Measurements from ENCODE around the gene IREB2. TPM values are rescaled to one million over a fixed set of nuclear protein-coding genes. Genes with fewer than 3 reads are reported as not detected.
"Not testable (repeated sequence)": the region's sequence is repeated elsewhere in the genome, so short reads cannot be mapped to it uniquely, and the experiment has no call there.

Gene IREB2
- total RNA-seq, 2 experiments from 2014 or later: 27.1 to 77.6 TPM

DNA sequence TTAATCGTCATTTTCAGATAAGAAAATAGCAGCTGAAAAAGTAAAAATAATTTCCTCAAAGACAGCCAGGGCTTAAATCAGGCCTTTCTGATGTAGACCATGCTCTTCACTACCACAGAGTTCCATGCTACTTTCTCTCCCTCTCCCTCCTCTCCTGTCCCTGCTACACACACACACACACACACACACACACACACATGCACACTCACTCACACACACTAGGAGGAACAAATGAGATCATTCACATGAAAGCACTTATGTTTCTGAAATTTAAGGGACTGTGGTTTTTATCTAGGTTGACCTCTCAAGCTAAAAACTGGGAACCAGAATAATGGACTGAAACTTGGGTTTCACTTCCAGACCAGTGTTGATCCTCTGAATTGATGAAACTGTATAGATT, 98.1 kb downstream of the IREB2 start:
- no peak for DNase-seq (ENCODE audit: low spot score)
- no peak overlapping the region for H3K4me2 ChIP-seq (ENCODE audit: low read length)
- no peak overlapping the region for H3K4me3 ChIP-seq (ENCODE audit: low read depth, low read length, poor library complexity, severe bottlenecking)
- peaks cover 5% of the 10 kb centered on the region for H3K4me1 ChIP-seq (ENCODE audit: insufficient read depth, low read length, poor library complexity, severe bottlenecking)
- no peak overlapping the region for H2AFZ ChIP-seq (ENCODE audit: low read length)
- BruUV-seq (replicated peaks): no TSS peak
- peaks cover 9% of the 10 kb centered on the region for H3K79me2 ChIP-seq (ENCODE audit: insufficient read depth, low read depth, low read length)
- H3K9me2 ChIP-seq (ENCODE audit: insufficient read depth, low read length): no peaks in the 10 kb centered on the region
- TF ChIP-seq EZH2phosphoT487 (IDR thresholded peaks at IDR 0.05; ENCODE audit: borderline replicate concordance, low read depth, low read length): no peak
- TF ChIP-seq, protein P1, sequence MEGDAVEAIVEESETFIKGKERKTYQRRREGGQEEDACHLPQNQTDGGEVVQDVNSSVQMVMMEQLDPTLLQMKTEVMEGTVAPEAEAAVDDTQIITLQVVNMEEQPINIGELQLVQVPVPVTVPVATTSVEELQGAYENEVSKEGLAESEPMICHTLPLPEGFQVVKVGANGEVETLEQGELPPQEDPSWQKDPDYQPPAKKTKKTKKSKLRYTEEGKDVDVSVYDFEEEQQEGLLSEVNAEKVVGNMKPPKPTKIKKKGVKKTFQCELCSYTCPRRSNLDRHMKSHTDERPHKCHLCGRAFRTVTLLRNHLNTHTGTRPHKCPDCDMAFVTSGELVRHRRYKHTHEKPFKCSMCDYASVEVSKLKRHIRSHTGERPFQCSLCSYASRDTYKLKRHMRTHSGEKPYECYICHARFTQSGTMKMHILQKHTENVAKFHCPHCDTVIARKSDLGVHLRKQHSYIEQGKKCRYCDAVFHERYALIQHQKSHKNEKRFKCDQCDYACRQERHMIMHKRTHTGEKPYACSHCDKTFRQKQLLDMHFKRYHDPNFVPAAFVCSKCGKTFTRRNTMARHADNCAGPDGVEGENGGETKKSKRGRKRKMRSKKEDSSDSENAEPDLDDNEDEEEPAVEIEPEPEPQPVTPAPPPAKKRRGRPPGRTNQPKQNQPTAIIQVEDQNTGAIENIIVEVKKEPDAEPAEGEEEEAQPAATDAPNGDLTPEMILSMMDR (conservative IDR thresholded peaks at IDR 0.05; ENCODE audit: low read length): no peak
- no peak overlapping the region for H3K27ac ChIP-seq (ENCODE audit: low read depth, low read length, poor library complexity, severe bottlenecking)
- H4K20me1 ChIP-seq (ENCODE audit: insufficient read depth, low read length): no peaks in the 10 kb centered on the region; the same call in 1 of the 2 replicates
- ChIA-PET CTCF (ENCODE audit: unreplicated experiment) (no interaction called here), POLR2A (interaction anchor here (0.6 kb wide), 1 partner anchor 43 kb away, joined by 4 read pairs; no protein-coding TSS in a partner anchor)
- intact Hi-C loops (cut with micrococcal nuclease; ENCODE audit: unreplicated experiment): no loop called here
- H3K9me3 ChIP-seq (ENCODE audit: low read length): no peaks in the 10 kb centered on the region
- H3K36me3 ChIP-seq (ENCODE audit: insufficient read depth, low read length): no peaks in the 10 kb centered on the region

- Histone ChIP-seq H3K9me3 (ENCODE audit: low read length) (no peaks in the 10 kb centered on the region), H3K9me2 (ENCODE audit: insufficient read depth, low read length) (no peaks in the 10 kb centered on the region), H3K79me2 (ENCODE audit: insufficient read depth, low read depth, low read length) (peaks cover 21% of the 10 kb centered on the region), H2AFZ (ENCODE audit: low read length) (no peak overlapping the region), H3K4me1 (ENCODE audit: insufficient read depth, low read length, poor library complexity, severe bottlenecking) (peaks cover 13% of the 10 kb centered on the region), H3K27ac (ENCODE audit: low read depth, low read length, poor library complexity, severe bottlenecking) (no peak overlapping the region), H3K4me2 (ENCODE audit: low read length) (no peak overlapping the region), H3K36me3 (ENCODE audit: insufficient read depth, low read length) (peaks cover 8% of the 10 kb centered on the region), H3K4me3 (ENCODE audit: low read depth, low read length, poor library complexity, severe bottlenecking) (no peak overlapping the region), H4K20me1 (ENCODE audit: insufficient read depth, low read length) (peaks cover 10% of the 10 kb centered on the region; the same call in 1 of the 2 replicates)
- TF ChIP-seq, protein P1 (conservative IDR thresholded peaks at IDR 0.05; ENCODE audit: low read length): no peak
- no peak for TF ChIP-seq EZH2phosphoT487 (IDR thresholded peaks at IDR 0.05; ENCODE audit: borderline replicate concordance, low read depth, low read length)
- ChIA-PET CTCF (ENCODE audit: unreplicated experiment) (no interaction called here), POLR2A (no interaction called here)
- intact Hi-C loops (cut with micrococcal nuclease; ENCODE audit: unreplicated experiment): no loop called here
- DNase-seq (ENCODE audit: low spot score): no peak
- no TSS peak for BruUV-seq (replicated peaks)
Measured at GRCh38 chr15:78537266-78537905, 99.4 kb downstream of the IREB2 start.

GRCh38 chr15:78538358-78538757, 100.3 kb downstream of the IREB2 start:
- Histone ChIP-seq H4K20me1 (ENCODE audit: insufficient read depth, low read length) (peaks cover 14% of the 10 kb centered on the region; the same call in 1 of the 2 replicates), H3K79me2 (ENCODE audit: insufficient read depth, low read depth, low read length) (peaks cover 31% of the 10 kb centered on the region), H3K9me2 (ENCODE audit: insufficient read depth, low read length) (no peaks in the 10 kb centered on the region), H2AFZ (ENCODE audit: low read length) (no peak overlapping the region), H3K4me3 (ENCODE audit: low read depth, low read length, poor library complexity, severe bottlenecking) (no peak overlapping the region), H3K36me3 (ENCODE audit: insufficient read depth, low read length) (peaks cover 17% of the 10 kb centered on the region), H3K9me3 (ENCODE audit: low read length) (no peaks in the 10 kb centered on the region), H3K4me2 (ENCODE audit: low read length) (no peak overlapping the region), H3K4me1 (ENCODE audit: insufficient read depth, low read length, poor library complexity, severe bottlenecking) (peaks cover 17% of the 10 kb centered on the region), H3K27ac (ENCODE audit: low read depth, low read length, poor library complexity, severe bottlenecking) (no peak overlapping the region)
- intact Hi-C loops (cut with micrococcal nuclease; ENCODE audit: unreplicated experiment): no loop called here
- CTCF ChIA-PET (ENCODE audit: unreplicated experiment): no interaction called here
- no TSS peak for BruUV-seq (replicated peaks)
- TF ChIP-seq EZH2phosphoT487 (IDR thresholded peaks at IDR 0.05; ENCODE audit: borderline replicate concordance, low read depth, low read length): no peak
- TF ChIP-seq, protein P1 (conservative IDR thresholded peaks at IDR 0.05; ENCODE audit: low read length): no peak
- POLR2A ChIA-PET: no interaction called here
- no peak for DNase-seq (ENCODE audit: low spot score)

GRCh38 chr15:78539464-78540140, 101.6 kb downstream of the IREB2 start:
- H3K9me2 ChIP-seq (ENCODE audit: insufficient read depth, low read length); DNase-seq (ENCODE audit: low spot score); H3K9me3 ChIP-seq (ENCODE audit: low read length): not testable (repeated sequence)
- POLR2A ChIA-PET: interaction anchor here (0.6 to 2.2 kb wide), 14 partner anchors 9 to 338 kb away, joined by 3 to 13 read pairs (median 4); partner anchors contain the start of gene CHRNA5
- H3K4me2 ChIP-seq (ENCODE audit: low read length): peak overlapping the region; percentile 93
- BruUV-seq (replicated peaks): TSS peak; percentile 97
- peaks cover 32% of the 10 kb centered on the region for H3K79me2 ChIP-seq (ENCODE audit: insufficient read depth, low read depth, low read length)
- CTCF ChIA-PET (ENCODE audit: unreplicated experiment): interaction anchor here (0.5 kb wide), 1 partner anchor 129 kb away, joined by 3 read pairs; no protein-coding TSS in a partner anchor
- H3K27ac ChIP-seq (ENCODE audit: low read depth, low read length, poor library complexity, severe bottlenecking): peak overlapping the region; percentile 53
- H4K20me1 ChIP-seq (ENCODE audit: insufficient read depth, low read length): peaks cover 14% of the 10 kb centered on the region; the same call in 1 of the 2 replicates
- H2AFZ ChIP-seq (ENCODE audit: low read length): peak overlapping the region; percentile 99
- intact Hi-C loops (cut with micrococcal nuclease; ENCODE audit: unreplicated experiment): loop anchor here (2.0 kb wide), 1 partner anchor 25 kb away; the partner anchor contains the start of gene CHRNA5
- peaks cover 29% of the 10 kb centered on the region for H3K36me3 ChIP-seq (ENCODE audit: insufficient read depth, low read length)
- H3K4me3 ChIP-seq (ENCODE audit: low read depth, low read length, poor library complexity, severe bottlenecking): peak overlapping the region; percentile 80
- peaks cover 17% of the 10 kb centered on the region for H3K4me1 ChIP-seq (ENCODE audit: insufficient read depth, low read length, poor library complexity, severe bottlenecking)

Measured in OCI-LY7 (cell line).